SK-N-MC (cell line): ENCODE data around the gene THOC2.

Experiments
- EZH2 ChIP-seq: fragments of 200-600 bp; sonication (generic); IDR thresholded peaks from one replicate; pipeline ENCODE4 v1.6.1; 2017; ENCODE audit warnings: antibody characterized with exemption
- POLR2AphosphoS5 ChIP-seq: IDR thresholded peaks from 2 replicates; pipeline ENCODE4 v1.6.1; 2012; ENCODE audit warnings: mild to moderate bottlenecking, low read depth, low read length, borderline replicate concordance

- TF ChIP-seq POLR2AphosphoS5 (no peak), EZH2 (no peak)
Measured at GRCh38 chrX:123740006-123740405, 7.2 kb upstream of the THOC2 start.
